Endothelial cell of umbilical vein (primary cell): ENCODE results near the gene DCLRE1B.

Experiments
- CTCF ChIP-seq, 2 donors: IDR thresholded peaks; 1 replicate in 1 of 2; 2 replicates in 1 of 2; pipeline ENCODE4 v1.5.1; 2011; ENCODE audit warnings: low read length in 2 of 2, mild to moderate bottlenecking in 2 of 2, moderate library complexity in 2 of 2, control low read depth in 1 of 2, inconsistent platforms in 1 of 2, low read depth in 1 of 2; ENCODE audit not compliant: insufficient read depth in 1 of 2; ENCODE audit errors: extremely low read depth in 1 of 2
- FOS ChIP-seq: IDR thresholded peaks from 2 replicates; pipeline ENCODE4 v1.6.1; 2011; ENCODE audit warnings: mild to moderate bottlenecking, low read length, moderate library complexity, borderline replicate concordance; ENCODE audit not compliant: insufficient read depth
- JUN ChIP-seq: IDR thresholded peaks from 2 replicates; pipeline ENCODE4 v1.6.1; 2011; ENCODE audit warnings: borderline replicate concordance, low read depth; ENCODE audit not compliant: insufficient read length, insufficient read depth
- MAX ChIP-seq: IDR thresholded peaks from 2 replicates; pipeline ENCODE4 v1.6.1; 2011; ENCODE audit not compliant: insufficient read depth, insufficient read length
- POLR2A ChIP-seq: IDR thresholded peaks from 2 replicates; pipeline ENCODE4 v1.6.1; 2012; ENCODE audit warnings: low read depth, mild to moderate bottlenecking, control low read depth, low read length
- POLR2AphosphoS5 ChIP-seq: IDR thresholded peaks from 2 replicates; pipeline ENCODE4 v1.6.1; 2012; ENCODE audit warnings: low read depth, mild to moderate bottlenecking, control low read depth, low read length, moderate library complexity; ENCODE audit not compliant: insufficient read depth

GRCh38 chr1:113870778-113871177 is 34.3 kb upstream of the DCLRE1B start:
- TF ChIP-seq CTCF (IDR thresholded peaks at IDR 0.05; ENCODE audit: extremely low read depth in 1 of 2, insufficient read depth in 1 of 2, low read depth in 1 of 2, low read length in 2 of 2) (no peak), MAX (no peak), JUN (no peak), POLR2A (no peak), POLR2AphosphoS5 (no peak), FOS (no peak)
